Neural crest cell (in vitro differentiated cells): ENCODE measurements around the gene OCA2. TPM values are rescaled to one million over a fixed set of nuclear protein-coding genes. Genes with fewer than 3 reads are reported as not detected.

Experiments used
- DNase-seq: peaks from one replicate; pipeline ENCODE4 v3.0.0; 2021; ENCODE audit warnings: low read depth, mixed read lengths, low spot score
- H3K27ac Mint-ChIP-seq: one replicate; pipeline ENCODE4 v1.8.0; 2021; ENCODE audit warnings: mild to moderate bottlenecking, mixed read lengths; ENCODE audit not compliant: unreplicated experiment
- H3K27me3 Mint-ChIP-seq: 2 replicates; pipeline ENCODE4 v1.8.0; 2021; ENCODE audit warnings: low read depth, mild to moderate bottlenecking, mixed read lengths
- H3K36me3 Mint-ChIP-seq: 2 replicates; pipeline ENCODE4 v1.8.0; 2021; ENCODE audit warnings: low read depth, mild to moderate bottlenecking, mixed read lengths
- H3K4me1 Mint-ChIP-seq: 2 replicates; pipeline ENCODE4 v1.8.0; 2021; ENCODE audit warnings: mixed read lengths
- H3K4me3 Mint-ChIP-seq: one replicate; pipeline ENCODE4 v1.8.0; 2021; ENCODE audit warnings: mild to moderate bottlenecking, mixed read lengths
- H3K9me3 Mint-ChIP-seq: 2 replicates; pipeline ENCODE4 v1.8.0; 2021; ENCODE audit warnings: mixed read lengths
- total RNA-seq: library from RNA; stranded (reverse); gene quantifications from 2 replicates; pipeline ENCODE4 v1.2.1, GENCODE V29; 2021
- TF ChIP-seq, protein P1 (sequence below): fragments of 200-600 bp; sonication (generic); conservative IDR thresholded peaks from 2 replicates; pipeline ENCODE4 v1.5.0; 2021; ENCODE audit warnings: antibody characterized with exemption, mild to moderate bottlenecking

Gene OCA2
- total RNA-seq, 1 donor from 2014 or later = 0.19 TPM

DNA sequence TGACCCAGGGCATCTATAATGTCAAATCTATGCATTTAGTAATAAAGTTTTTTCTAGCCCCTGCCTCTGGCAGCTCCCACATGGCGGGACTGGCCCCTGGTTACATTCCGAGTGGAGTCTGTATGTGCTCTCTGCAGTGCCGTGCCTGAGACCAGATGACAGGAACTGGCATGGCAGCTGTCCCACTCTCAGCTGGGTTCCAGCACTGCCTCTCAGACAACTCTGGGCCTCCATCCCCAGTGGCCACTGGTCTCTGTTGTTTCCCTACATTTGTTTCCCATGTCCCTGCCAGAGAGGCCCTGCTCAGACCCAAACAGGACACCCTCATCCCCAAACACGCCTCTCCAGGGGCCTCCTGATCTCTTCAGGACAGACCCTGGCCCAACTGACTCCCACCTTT lies 109.3 kb downstream of the OCA2 start:
- H3K36me3 Mint-ChIP-seq = no peaks in the 10 kb centered on the region
- TF ChIP-seq, protein P1, sequence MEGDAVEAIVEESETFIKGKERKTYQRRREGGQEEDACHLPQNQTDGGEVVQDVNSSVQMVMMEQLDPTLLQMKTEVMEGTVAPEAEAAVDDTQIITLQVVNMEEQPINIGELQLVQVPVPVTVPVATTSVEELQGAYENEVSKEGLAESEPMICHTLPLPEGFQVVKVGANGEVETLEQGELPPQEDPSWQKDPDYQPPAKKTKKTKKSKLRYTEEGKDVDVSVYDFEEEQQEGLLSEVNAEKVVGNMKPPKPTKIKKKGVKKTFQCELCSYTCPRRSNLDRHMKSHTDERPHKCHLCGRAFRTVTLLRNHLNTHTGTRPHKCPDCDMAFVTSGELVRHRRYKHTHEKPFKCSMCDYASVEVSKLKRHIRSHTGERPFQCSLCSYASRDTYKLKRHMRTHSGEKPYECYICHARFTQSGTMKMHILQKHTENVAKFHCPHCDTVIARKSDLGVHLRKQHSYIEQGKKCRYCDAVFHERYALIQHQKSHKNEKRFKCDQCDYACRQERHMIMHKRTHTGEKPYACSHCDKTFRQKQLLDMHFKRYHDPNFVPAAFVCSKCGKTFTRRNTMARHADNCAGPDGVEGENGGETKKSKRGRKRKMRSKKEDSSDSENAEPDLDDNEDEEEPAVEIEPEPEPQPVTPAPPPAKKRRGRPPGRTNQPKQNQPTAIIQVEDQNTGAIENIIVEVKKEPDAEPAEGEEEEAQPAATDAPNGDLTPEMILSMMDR = no peak
- H3K27me3 Mint-ChIP-seq = no peaks in the 10 kb centered on the region
- no peak for DNase-seq
- H3K27ac Mint-ChIP-seq = peak overlapping the region; percentile 24
- no peak overlapping the region for H3K4me3 Mint-ChIP-seq
- no peaks in the 10 kb centered on the region for H3K9me3 Mint-ChIP-seq
- no peaks in the 10 kb centered on the region for H3K4me1 Mint-ChIP-seq

DNA sequence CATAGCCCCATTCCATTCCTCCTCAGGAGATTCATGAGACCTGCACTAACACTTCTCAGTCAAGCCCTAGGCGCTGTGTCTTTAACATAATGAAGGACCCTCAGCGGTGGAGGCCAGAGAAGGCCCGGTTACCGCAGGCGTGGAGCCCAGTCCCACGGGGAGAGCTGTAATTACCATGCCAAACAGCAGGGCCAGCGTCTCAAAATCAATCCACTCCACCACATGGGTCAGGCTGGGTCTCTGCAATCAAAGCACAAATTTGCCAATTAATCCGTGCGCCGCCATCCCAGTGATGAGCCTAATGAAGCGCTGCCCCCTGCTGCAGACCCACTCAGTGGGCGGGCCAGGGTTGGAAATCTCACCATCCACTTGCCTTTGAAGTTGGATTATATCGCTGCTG lies 109.7 kb downstream of the OCA2 start:
- no peaks in the 10 kb centered on the region for H3K27me3 Mint-ChIP-seq
- TF ChIP-seq, protein P1 = no peak
- H3K27ac Mint-ChIP-seq = no peak overlapping the region
- no peaks in the 10 kb centered on the region for H3K36me3 Mint-ChIP-seq
- no peak for DNase-seq
- H3K9me3 Mint-ChIP-seq = no peaks in the 10 kb centered on the region
- no peaks in the 10 kb centered on the region for H3K4me1 Mint-ChIP-seq
- no peak overlapping the region for H3K4me3 Mint-ChIP-seq

DNA sequence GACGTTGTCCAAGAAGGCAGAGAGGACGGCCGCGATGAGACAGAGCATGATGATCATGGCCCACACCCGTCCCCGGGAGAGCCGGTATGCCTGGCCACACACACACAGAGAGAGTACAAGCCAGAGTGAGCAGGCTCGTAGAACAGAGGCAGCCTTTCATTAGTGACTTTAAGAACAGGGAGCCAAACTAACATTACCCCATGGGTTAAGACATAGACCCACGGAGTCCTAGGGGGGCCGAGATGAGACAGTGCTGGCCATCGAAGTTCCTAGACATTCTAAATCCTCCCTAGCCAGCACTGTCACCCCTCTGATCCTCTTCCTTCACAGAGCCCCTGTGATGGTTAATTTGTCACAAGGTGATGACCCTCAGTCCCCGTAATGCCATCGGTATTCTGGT lies 114.0 kb downstream of the OCA2 start:
- DNase-seq = no peak
- Mint-ChIP-seq H3K36me3 (no peaks in the 10 kb centered on the region), H3K27ac (no peak overlapping the region)

DNA sequence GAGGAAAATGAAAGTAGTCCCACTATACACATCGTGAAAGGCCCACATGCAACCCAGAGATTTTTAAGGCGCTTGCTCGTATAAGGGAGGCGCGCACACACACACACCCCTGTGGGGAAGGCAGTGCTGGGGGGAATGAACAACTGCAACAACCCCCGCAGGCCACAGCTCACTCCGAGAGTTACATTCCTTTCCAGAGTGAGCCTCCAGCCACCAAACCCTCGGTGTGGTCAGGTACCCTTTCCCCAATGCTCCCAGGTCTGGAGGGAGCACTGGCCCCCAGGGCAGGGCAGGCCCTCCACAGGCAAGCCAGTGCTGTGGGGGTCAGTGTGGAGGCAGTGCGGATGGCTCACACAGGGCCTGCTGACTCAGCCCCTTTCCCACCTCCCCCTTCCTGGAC lies 115.6 kb downstream of the OCA2 start:
- DNase-seq = no peak
- Mint-ChIP-seq H3K9me3 (peaks cover 2% of the 10 kb centered on the region), H3K4me3 (no peak overlapping the region), H3K27ac (no peak overlapping the region), H3K4me1 (no peaks in the 10 kb centered on the region), H3K27me3 (no peaks in the 10 kb centered on the region), H3K36me3 (no peaks in the 10 kb centered on the region)
- TF ChIP-seq, protein P1 = no peak

More for the DNA sequence above, 114.0 kb downstream of the OCA2 start:
- Mint-ChIP-seq H3K4me1 (no peaks in the 10 kb centered on the region), H3K4me3 (no peak overlapping the region), H3K9me3 (peaks cover 2% of the 10 kb centered on the region), H3K27me3 (no peaks in the 10 kb centered on the region)
- TF ChIP-seq, protein P1 = no peak

DNA sequence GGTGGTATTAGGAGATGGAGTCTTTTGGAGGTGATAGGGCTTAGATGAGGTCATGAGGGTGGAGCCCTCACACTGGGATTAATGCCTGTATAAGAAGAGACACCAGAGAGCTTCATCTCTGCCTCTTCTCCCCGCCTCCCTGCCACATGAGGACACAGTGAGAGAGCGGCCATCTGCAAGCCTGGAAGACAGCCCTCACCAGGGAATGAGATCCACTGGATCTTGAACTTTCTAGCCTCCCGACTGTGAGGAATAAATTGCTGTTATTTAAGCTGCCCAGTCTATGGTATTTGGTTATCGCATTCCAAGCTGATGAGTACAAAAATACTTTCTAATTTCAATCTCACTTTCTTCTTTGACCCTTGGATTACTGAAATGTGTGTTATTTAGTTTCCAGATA lies 121.4 kb downstream of the OCA2 start:
- Mint-ChIP-seq H3K27ac (no peak overlapping the region), H3K36me3 (no peaks in the 10 kb centered on the region), H3K27me3 (no peaks in the 10 kb centered on the region), H3K4me3 (no peak overlapping the region), H3K9me3 (peaks cover 13% of the 10 kb centered on the region), H3K4me1 (no peaks in the 10 kb centered on the region)
- no peak for DNase-seq
- TF ChIP-seq, protein P1 = no peak

DNA sequence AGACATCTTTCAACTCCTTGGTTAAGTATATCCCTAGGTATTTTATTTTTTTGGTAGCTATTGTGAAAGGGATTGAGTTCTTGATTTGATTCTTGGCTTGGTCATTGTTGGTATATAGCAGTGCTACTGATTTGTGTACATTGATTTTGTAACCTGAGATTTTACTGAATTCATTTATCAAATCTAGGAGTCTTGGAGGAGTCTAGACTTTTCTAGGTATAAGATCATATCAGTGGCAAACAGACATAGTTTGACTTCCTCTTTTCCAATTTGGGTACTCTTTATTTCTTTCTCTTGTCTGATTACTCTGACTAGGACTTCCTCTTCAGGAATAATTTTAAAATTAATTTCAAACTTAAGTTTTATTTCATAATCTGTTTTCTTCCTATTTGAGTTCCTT lies 125.2 kb downstream of the OCA2 start:
- H3K4me3 Mint-ChIP-seq = no peak overlapping the region
- no peaks in the 10 kb centered on the region for H3K36me3 Mint-ChIP-seq
- TF ChIP-seq, protein P1 = no peak
- peaks cover 11% of the 10 kb centered on the region for H3K9me3 Mint-ChIP-seq
- H3K27me3 Mint-ChIP-seq = no peaks in the 10 kb centered on the region
- no peaks in the 10 kb centered on the region for H3K4me1 Mint-ChIP-seq
- no peak for DNase-seq
- no peak overlapping the region for H3K27ac Mint-ChIP-seq
